Lower lobe of right lung (tissue), 2 donors: Measurements from ENCODE around the gene NUFIP2. TPM values are rescaled to one million over a fixed set of nuclear protein-coding genes. Genes with fewer than 3 reads are reported as not detected.
A peak's percentile ranks its signal among the peaks of the same experiment; 100 is the strongest.

Source experiments
- ATAC-seq, 2 donors: fragments of 200-7000 bp; cut with Tn5 transposase; one replicate each; pipeline ENCODE4 v1.9.1; 2020 to 2022; ENCODE audit warnings: mild to moderate bottlenecking in 2 of 2, moderate library complexity in 2 of 2
- DNase-seq: peaks from one replicate; pipeline ENCODE4 v3.0.0-alpha.2; 2020
- H3K27ac ChIP-seq: fragments of 200-600 bp; one replicate; pipeline ENCODE4 v1.8.0; 2022
- H3K27me3 ChIP-seq: fragments of 200-600 bp; one replicate; pipeline ENCODE4 v1.8.0; 2022; ENCODE audit warnings: low read depth
- H3K36me3 ChIP-seq: fragments of 200-600 bp; one replicate; pipeline ENCODE4 v1.8.0; 2022; ENCODE audit warnings: mild to moderate bottlenecking
- H3K4me1 ChIP-seq: fragments of 200-600 bp; one replicate; pipeline ENCODE4 v1.8.0; 2022
- H3K4me3 ChIP-seq: fragments of 200-600 bp; one replicate; pipeline ENCODE4 v1.8.0; 2022; ENCODE audit warnings: mild to moderate bottlenecking
- H3K9me3 ChIP-seq: fragments of 200-600 bp; one replicate; pipeline ENCODE4 v1.8.0; 2022
- intact Hi-C: fragments of 100-400 bp; cut with DNase I; formaldehyde crosslinking; loops from one replicate; pipeline ENCODE4 v1.11.0; 2022
- total RNA-seq: library from RNA; stranded (reverse); fragmentation: NEBNext Ultra II Directional; extraction: Animal tissue kit (Norgen Biotek cat#: 25700); gene quantifications from one replicate; pipeline ENCODE4 v1.2.1, GENCODE V29; 2021
- TF ChIP-seq, protein P1 (sequence below): fragments of 200-600 bp; IDR thresholded peaks from one replicate; pipeline ENCODE4 v1.8.0; 2022; ENCODE audit warnings: antibody characterized with exemption, mild to moderate bottlenecking
- donor health status: DM: no; HTN: yes; CAD: no; lungs with severe emphysema.

The NUFIP2 gene
- total RNA-seq, 1 donor from 2014 or later: 66.2 TPM

DNA sequence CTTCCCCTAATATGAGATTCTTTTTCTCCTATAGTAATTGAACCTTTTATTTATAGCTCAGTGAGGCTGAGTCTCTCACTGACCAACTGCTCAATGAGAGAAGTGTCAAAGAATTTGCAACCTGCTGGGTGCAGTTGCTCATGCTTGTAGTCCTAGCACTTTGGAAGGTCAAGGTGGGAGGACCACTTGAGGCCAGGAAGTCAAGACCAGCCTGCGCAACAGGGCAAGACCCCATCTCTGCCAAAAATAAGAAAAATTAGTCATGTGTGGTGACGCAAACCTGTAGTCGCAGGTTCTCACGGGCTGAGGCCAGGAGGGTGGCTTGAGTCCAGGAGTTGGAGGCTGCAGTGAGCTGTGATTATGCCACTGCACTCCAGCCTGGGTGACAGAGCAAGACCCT is 78.2 kb downstream of the NUFIP2 start:
- Histone ChIP-seq H3K9me3 (no peaks in the 10 kb centered on the region), H3K36me3 (no peaks in the 10 kb centered on the region), H3K27ac (no peak overlapping the region), H3K4me1 (peaks cover 9% of the 10 kb centered on the region), H3K4me3 (no peak overlapping the region), H3K27me3 (no peaks in the 10 kb centered on the region)
- DNase-seq (no peak), ATAC-seq (peak in 1 of 2 donors; percentile 57)
- intact Hi-C loops: loop anchor here (5.0 kb wide), 1 partner anchor 68 kb away; no protein-coding TSS in a partner anchor
- TF ChIP-seq, protein P1, sequence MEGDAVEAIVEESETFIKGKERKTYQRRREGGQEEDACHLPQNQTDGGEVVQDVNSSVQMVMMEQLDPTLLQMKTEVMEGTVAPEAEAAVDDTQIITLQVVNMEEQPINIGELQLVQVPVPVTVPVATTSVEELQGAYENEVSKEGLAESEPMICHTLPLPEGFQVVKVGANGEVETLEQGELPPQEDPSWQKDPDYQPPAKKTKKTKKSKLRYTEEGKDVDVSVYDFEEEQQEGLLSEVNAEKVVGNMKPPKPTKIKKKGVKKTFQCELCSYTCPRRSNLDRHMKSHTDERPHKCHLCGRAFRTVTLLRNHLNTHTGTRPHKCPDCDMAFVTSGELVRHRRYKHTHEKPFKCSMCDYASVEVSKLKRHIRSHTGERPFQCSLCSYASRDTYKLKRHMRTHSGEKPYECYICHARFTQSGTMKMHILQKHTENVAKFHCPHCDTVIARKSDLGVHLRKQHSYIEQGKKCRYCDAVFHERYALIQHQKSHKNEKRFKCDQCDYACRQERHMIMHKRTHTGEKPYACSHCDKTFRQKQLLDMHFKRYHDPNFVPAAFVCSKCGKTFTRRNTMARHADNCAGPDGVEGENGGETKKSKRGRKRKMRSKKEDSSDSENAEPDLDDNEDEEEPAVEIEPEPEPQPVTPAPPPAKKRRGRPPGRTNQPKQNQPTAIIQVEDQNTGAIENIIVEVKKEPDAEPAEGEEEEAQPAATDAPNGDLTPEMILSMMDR: no peak

DNA sequence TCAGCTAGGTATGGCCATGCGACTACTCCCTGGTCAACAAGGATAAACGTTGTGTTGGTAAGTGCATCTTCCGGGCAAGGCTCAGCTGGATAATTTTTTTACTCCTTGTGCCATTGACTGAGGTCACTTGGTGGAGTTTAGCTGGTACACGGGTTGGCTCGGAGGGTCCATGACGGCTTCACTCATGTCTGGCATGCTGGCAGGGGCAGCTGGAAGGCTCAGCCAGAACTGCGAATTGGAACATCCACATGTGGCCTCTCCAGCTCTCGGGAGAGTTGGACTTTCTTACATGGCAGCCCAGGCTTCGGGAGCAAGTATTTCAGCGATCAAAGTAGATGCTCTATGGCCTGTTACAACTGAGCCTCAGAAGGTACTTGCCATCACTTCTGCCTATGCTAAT is 78.8 kb downstream of the NUFIP2 start:
- ATAC-seq: no peak
- intact Hi-C loops: loop anchor here (5.0 kb wide), 1 partner anchor 68 kb away; no protein-coding TSS in a partner anchor
- no peaks in the 10 kb centered on the region for H3K9me3 ChIP-seq
- no peak overlapping the region for H3K27ac ChIP-seq
- TF ChIP-seq, protein P1: no peak
- DNase-seq: no peak
- peaks cover 9% of the 10 kb centered on the region for H3K4me1 ChIP-seq
- no peaks in the 10 kb centered on the region for H3K27me3 ChIP-seq
- no peak overlapping the region for H3K4me3 ChIP-seq
- H3K36me3 ChIP-seq: no peaks in the 10 kb centered on the region

DNA sequence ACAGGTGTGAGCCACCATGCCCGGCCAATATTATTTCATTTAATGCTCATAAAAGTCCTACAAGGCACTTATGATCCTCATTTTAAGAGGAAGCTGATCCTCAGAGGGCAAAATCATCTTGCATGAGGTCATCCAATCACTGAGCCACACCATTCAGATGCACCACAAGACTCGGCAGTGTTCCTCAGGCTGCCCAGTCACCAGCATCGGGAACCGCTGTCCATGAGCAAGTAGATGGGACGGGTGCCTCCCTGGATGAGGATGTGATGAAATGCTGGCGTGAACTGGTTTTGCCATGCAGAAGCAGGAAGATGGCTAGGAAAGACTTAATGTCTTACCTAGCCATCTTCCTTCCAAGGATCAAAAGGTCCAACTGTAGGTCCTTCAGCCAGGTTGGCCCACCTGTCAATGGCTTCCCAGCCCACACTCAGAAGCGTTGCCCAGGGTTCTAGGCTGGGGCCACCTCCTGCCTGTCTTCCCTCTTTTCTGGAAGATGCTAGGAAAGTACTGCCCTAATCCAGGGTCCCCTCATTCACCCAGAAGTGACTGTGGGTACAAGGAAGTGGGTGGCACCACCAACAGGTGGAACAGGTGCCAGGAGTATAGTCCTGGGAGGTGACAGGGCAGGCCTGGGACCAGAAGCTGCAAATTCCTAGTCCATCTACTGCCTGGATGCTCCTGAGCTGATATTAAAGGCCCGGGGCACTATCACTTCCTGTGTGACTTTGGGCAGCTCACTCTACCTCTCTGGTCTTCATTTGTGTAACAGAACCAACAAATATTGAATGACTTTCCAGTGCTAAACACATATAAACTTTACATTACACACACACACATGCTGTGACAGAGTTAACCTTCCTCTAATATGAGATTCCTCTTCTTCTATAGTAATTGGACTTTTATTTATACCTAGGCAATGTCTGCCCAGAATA is 79.5 kb downstream of the NUFIP2 start:
- Histone ChIP-seq H3K9me3 (no peaks in the 10 kb centered on the region), H3K4me3 (no peak overlapping the region), H3K4me1 (peaks cover 5% of the 10 kb centered on the region), H3K36me3 (no peaks in the 10 kb centered on the region), H3K27me3 (no peaks in the 10 kb centered on the region), H3K27ac (no peak overlapping the region)
- intact Hi-C loops: loop anchor here (5.0 kb wide), 1 partner anchor 67 kb away; no protein-coding TSS in a partner anchor
- DNase-seq (peak; percentile 59), ATAC-seq (peak in 1 of 2 donors; percentile 72)
- TF ChIP-seq, protein P1: no peak

DNA sequence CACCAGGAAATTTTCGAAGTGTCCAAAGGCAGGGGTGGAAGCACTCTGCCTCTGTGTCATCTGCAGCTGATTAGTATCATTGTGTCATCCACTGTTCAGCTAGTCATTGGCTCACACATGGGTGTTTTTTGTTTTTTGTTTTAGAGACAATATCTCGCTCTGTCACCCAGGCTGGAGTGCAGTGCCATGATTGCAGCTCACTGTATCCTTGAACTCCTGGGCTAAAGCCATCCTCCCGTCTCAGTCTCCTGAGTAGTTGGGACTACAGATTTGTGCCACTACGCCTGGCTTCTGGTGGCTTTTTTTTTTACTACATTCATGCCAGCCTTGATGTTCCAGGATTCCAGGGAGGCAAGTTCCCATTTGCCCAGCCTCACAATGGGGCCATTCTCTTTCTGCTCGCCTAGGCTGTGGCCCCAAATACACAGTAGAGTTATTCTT is 81.2 kb downstream of the NUFIP2 start:
- no peak for DNase-seq
- H3K27me3 ChIP-seq: no peaks in the 10 kb centered on the region
- ATAC-seq: no peak
- no peaks in the 10 kb centered on the region for H3K4me1 ChIP-seq
- no peaks in the 10 kb centered on the region for H3K9me3 ChIP-seq
- H3K36me3 ChIP-seq: no peaks in the 10 kb centered on the region
- TF ChIP-seq, protein P1: no peak
- intact Hi-C loops: no loop called here
- H3K4me3 ChIP-seq: no peak overlapping the region
- H3K27ac ChIP-seq: no peak overlapping the region

DNA sequence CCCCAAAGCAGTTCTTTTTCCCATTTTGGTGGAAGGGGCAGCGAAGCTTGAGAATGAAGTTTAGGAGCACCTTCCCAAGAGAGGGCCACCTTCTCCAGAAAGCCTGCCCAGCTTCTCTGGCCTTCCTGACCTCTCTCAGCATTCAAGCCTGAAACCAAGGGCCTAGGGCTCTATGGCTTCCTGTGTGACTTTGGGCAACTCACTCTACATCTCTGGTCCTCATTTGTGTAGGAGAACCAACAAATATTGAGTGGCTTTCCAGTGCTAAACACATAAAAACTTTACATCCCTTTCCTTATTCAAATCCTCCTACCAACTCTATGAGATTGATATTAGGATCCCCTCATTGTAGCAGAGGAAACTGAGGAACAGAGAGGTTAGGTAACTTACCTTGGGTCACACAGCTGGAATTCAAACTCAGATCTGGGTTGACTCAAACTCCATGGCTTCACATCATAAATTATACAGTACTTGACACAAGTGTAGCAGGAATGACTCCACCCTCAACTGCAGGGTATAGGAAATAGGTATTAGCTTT is 81.8 kb downstream of the NUFIP2 start:
- Histone ChIP-seq H3K9me3 (no peaks in the 10 kb centered on the region), H3K4me1 (no peaks in the 10 kb centered on the region), H3K27ac (no peak overlapping the region), H3K27me3 (no peaks in the 10 kb centered on the region), H3K4me3 (no peak overlapping the region), H3K36me3 (no peaks in the 10 kb centered on the region)
- intact Hi-C loops: no loop called here
- DNase-seq: no peak
- ATAC-seq: no peak
- TF ChIP-seq, protein P1: no peak
